ENCODE results near the gene USP3. TPM values are rescaled to one million over a fixed set of nuclear protein-coding genes. Genes with fewer than 3 reads are reported as not detected.

Gene USP3
- total and polyA plus RNA-seq, 10 of the 15 experiments (the other 5 are each of a cell fraction or from before 2014, with no cell fraction given), result 23.8 to 64.5 (median 50.3) TPM

- TF ChIP-seq YY1 (IDR thresholded peaks at IDR 0.05; ENCODE audit: low read depth, low read length), result no peak
- TF ChIP-seq CREB1 (IDR thresholded peaks at IDR 0.05; ENCODE audit: low read depth), result peak; percentile 57; the same call in 1 of the 2 replicates
- no peak for TF ChIP-seq ATF2 (IDR thresholded peaks at IDR 0.05; ENCODE audit: low read length)
- TF ChIP-seq POLR2AphosphoS2 (IDR thresholded peaks at IDR 0.05; ENCODE audit: low read depth, low read length), result no peak
- no peak for TF ChIP-seq CHD2 (IDR thresholded peaks at IDR 0.05; ENCODE audit: borderline replicate concordance, low read depth, low read length)
- no peak for TF ChIP-seq ATF3 (IDR thresholded peaks at IDR 0.05; ENCODE audit: borderline replicate concordance, extremely low read depth, low read depth, low read length)
- TF ChIP-seq WRNIP1 (IDR thresholded peaks at IDR 0.05; ENCODE audit: borderline replicate concordance, low read depth, low read length), result no peak
- no peak for TF ChIP-seq MAX (IDR thresholded peaks at IDR 0.05; ENCODE audit: low read depth, low read length)
- no peak for TF ChIP-seq TBL1XR1 (IDR thresholded peaks at IDR 0.05; ENCODE audit: low read depth, low read length)
- TF ChIP-seq BCL11A (IDR thresholded peaks at IDR 0.05; ENCODE audit: low read depth, low read length), result no peak
- TF ChIP-seq PRDM15 (CRISPR knock-in tag; IDR thresholded peaks at IDR 0.05), result no peak
- peak; percentile 89 for TF ChIP-seq ATF7 (IDR thresholded peaks at IDR 0.05; ENCODE audit: low read depth)
- TF ChIP-seq NKRF (conservative IDR thresholded peaks at IDR 0.05), result no peak
- no peak for TF ChIP-seq KLF5 (IDR thresholded peaks at IDR 0.05; ENCODE audit: partially characterized antibody)
- TF ChIP-seq MTA2 (IDR thresholded peaks at IDR 0.05; ENCODE audit: low read depth), result no peak
- TF ChIP-seq POLR2AphosphoS5 (IDR thresholded peaks at IDR 0.05; ENCODE audit: low read length), result peak; percentile 31; the same call in 1 of the 2 replicates
- no peak for TF ChIP-seq FOXM1 (IDR thresholded peaks at IDR 0.05; ENCODE audit: low read depth, low read length)
- no peak for TF ChIP-seq MEF2B (IDR thresholded peaks at IDR 0.05; ENCODE audit: partially characterized antibody, poor library complexity, severe bottlenecking)
- TF ChIP-seq SPI1 (IDR thresholded peaks at IDR 0.05; ENCODE audit: borderline replicate concordance, insufficient read depth, low read depth, low read length), result no peak
- peak; percentile 9; the same call in 1 of the 2 replicates for TF ChIP-seq POLR2A (IDR thresholded peaks at IDR 0.05; ENCODE audit: low read depth, low read length)
- no peak for TF ChIP-seq E2F4 (IDR thresholded peaks at IDR 0.05; ENCODE audit: low read depth, low read length)
These were observed 89.6 kb downstream of the USP3 start (continued) for GRCh38 chr15:63593705-63594671.
